HG02678 (cell line): ENCODE results near the gene MUC13.

Experiments used
- ATAC-seq: cut with Tn5 transposase; IDR thresholded peaks from one replicate; pipeline ENCODE4 v1.9.1; 2021; ENCODE audit warnings: mild to moderate bottlenecking, moderate library complexity; ENCODE audit not compliant: unreplicated experiment

Gene MUC13

GRCh38 chr3:124951511-124952281, 17.1 kb upstream of the MUC13 start:
- ATAC-seq: no peak

- no peak for ATAC-seq
Measured at GRCh38 chr3:124950026-124950425, 15.5 kb upstream of the MUC13 start.

GRCh38 chr3:124942613-124943012, 8.1 kb upstream of the MUC13 start:
- ATAC-seq: no peak

GRCh38 chr3:124941771-124942170, 7.2 kb upstream of the MUC13 start:
- ATAC-seq: no peak

GRCh38 chr3:124939661-124940060, 5.1 kb upstream of the MUC13 start:
- ATAC-seq: no peak

GRCh38 chr3:124938896-124939295, 4.3 kb upstream of the MUC13 start:
- ATAC-seq: no peak

GRCh38 chr3:124937049-124937448, 2.5 kb upstream of the MUC13 start:
- no peak for ATAC-seq

GRCh38 chr3:124935794-124936542, 1.4 kb upstream of the MUC13 start:
- ATAC-seq: no peak

- peak; percentile 66 for ATAC-seq
Measured at GRCh38 chr3:124935264-124935663, 713 bp upstream of the MUC13 start.

GRCh38 chr3:124928333-124929202, 6.0 kb downstream of the MUC13 start:
- no peak for ATAC-seq

- peak; percentile 77 for ATAC-seq
Measured at GRCh38 chr3:124927574-124928045, 6.9 kb downstream of the MUC13 start.

- no peak for ATAC-seq
Measured at GRCh38 chr3:124926426-124927101, 8.0 kb downstream of the MUC13 start.

GRCh38 chr3:124924741-124925140, 9.8 kb downstream of the MUC13 start:
- no peak for ATAC-seq

- no peak for ATAC-seq
Measured at GRCh38 chr3:124923833-124924232, 10.7 kb downstream of the MUC13 start.

GRCh38 chr3:124920718-124921117, 13.8 kb downstream of the MUC13 start:
- no peak for ATAC-seq

- ATAC-seq: no peak
Measured at GRCh38 chr3:124919756-124920155, 14.8 kb downstream of the MUC13 start.

GRCh38 chr3:124918524-124918923, 16.0 kb downstream of the MUC13 start:
- ATAC-seq: no peak

GRCh38 chr3:124916837-124917409, 17.6 kb downstream of the MUC13 start:
- no peak for ATAC-seq

- ATAC-seq: no peak
Measured at GRCh38 chr3:124915254-124915653, 19.3 kb downstream of the MUC13 start.

GRCh38 chr3:124907957-124908356, 26.6 kb downstream of the MUC13 start:
- ATAC-seq: no peak
